SK-N-SH treated with all-trans-retinoic acid at 6 μM for 48 hours (cell line): ENCODE results near the gene MYOCOS.

Source experiments
- ATAC-seq: fragments of 200-7000 bp; cut with Tn5 transposase; 3 replicates; pipeline ENCODE4 v1.9.1; 2020; ENCODE audit warnings: mild to moderate bottlenecking, moderate library complexity
- ARNTL ChIP-seq: fragments of 450-650 bp; formaldehyde crosslinking; IDR thresholded peaks from 2 replicates; pipeline ENCODE4 v1.5.0; 2020; ENCODE audit warnings: low read depth, mild to moderate bottlenecking, moderate library complexity, borderline replicate concordance
- BACH2 ChIP-seq: fragments of 250-450 bp; sonication (Bioruptor Pico); IDR thresholded peaks from 2 replicates; pipeline ENCODE4 v1.9.0; 2021; ENCODE audit warnings: mild to moderate bottlenecking, borderline replicate concordance
- ESRRG ChIP-seq: fragments of 250-450 bp; sonication (Bioruptor Pico); IDR thresholded peaks from 2 replicates; pipeline ENCODE4 v1.6.1; 2021; ENCODE audit warnings: mild to moderate bottlenecking
- GLIS3 ChIP-seq: fragments of 250-450 bp; sonication (Bioruptor Pico); IDR thresholded peaks from 2 replicates; pipeline ENCODE4 v1.5.0; 2020; ENCODE audit warnings: mild to moderate bottlenecking, moderate library complexity
- ISL1 ChIP-seq: fragments of 250-450 bp; sonication (Bioruptor Pico); IDR thresholded peaks from 2 replicates; pipeline ENCODE4 v2.1.2; 2022; ENCODE audit warnings: mild to moderate bottlenecking, moderate library complexity
- OSR1 ChIP-seq: fragments of 250-450 bp; sonication (Bioruptor Pico); IDR thresholded peaks from 2 replicates; pipeline ENCODE4 v1.8.0; 2022; ENCODE audit warnings: moderate library complexity, mild to moderate bottlenecking, inconsistent platforms
- PPARA ChIP-seq: fragments of 250-450 bp; sonication (Bioruptor Pico); IDR thresholded peaks from 2 replicates; pipeline ENCODE4 v1.5.0; 2020; ENCODE audit warnings: mild to moderate bottlenecking, borderline replicate concordance
- RARB ChIP-seq: fragments of 250-450 bp; sonication (Bioruptor Pico); IDR thresholded peaks from 2 replicates; pipeline ENCODE4 v1.8.0; 2021; ENCODE audit warnings: mild to moderate bottlenecking, moderate library complexity
- SNAI2 ChIP-seq: fragments of 250-450 bp; sonication (Bioruptor Pico); IDR thresholded peaks from 2 replicates; pipeline ENCODE4 v1.5.0; 2020; ENCODE audit warnings: mild to moderate bottlenecking, moderate library complexity
- TCF4 ChIP-seq: fragments of 250-450 bp; sonication (Bioruptor Pico); IDR thresholded peaks from 2 replicates; pipeline ENCODE4 v1.8.0; 2021; ENCODE audit warnings: mild to moderate bottlenecking, moderate library complexity, borderline replicate concordance
- TOX ChIP-seq: fragments of 250-450 bp; sonication (Bioruptor Pico); IDR thresholded peaks from 2 replicates; pipeline ENCODE4 v1.8.0; 2021; ENCODE audit warnings: mild to moderate bottlenecking, moderate library complexity, borderline replicate concordance
- ZC3H10 ChIP-seq: fragments of 250-450 bp; sonication (Bioruptor Pico); IDR thresholded peaks from 2 replicates; pipeline ENCODE4 v1.5.1; 2021; ENCODE audit warnings: mild to moderate bottlenecking, moderate library complexity
- ZFP3 ChIP-seq: fragments of 250-450 bp; sonication (Bioruptor Pico); IDR thresholded peaks from 2 replicates; pipeline ENCODE4 v1.5.0; 2020; ENCODE audit warnings: mild to moderate bottlenecking, moderate library complexity
- ZFP30 ChIP-seq: fragments of 450-650 bp; formaldehyde crosslinking; IDR thresholded peaks from 2 replicates; pipeline ENCODE4 v1.5.0; 2022; ENCODE audit warnings: mild to moderate bottlenecking, moderate library complexity
- ZNF565 ChIP-seq: fragments of 450-650 bp; formaldehyde crosslinking; conservative IDR thresholded peaks from 2 replicates; pipeline ENCODE4 v1.5.0; 2020; ENCODE audit warnings: low read depth, mild to moderate bottlenecking, moderate library complexity
- ZNF70 ChIP-seq: fragments of 450-650 bp; formaldehyde crosslinking; IDR thresholded peaks from 2 replicates; pipeline ENCODE4 v1.5.0; 2020; ENCODE audit warnings: mild to moderate bottlenecking, moderate library complexity
- ZNF8 ChIP-seq: fragments of 450-650 bp; formaldehyde crosslinking; IDR thresholded peaks from 2 replicates; pipeline ENCODE4 v1.5.0; 2020; ENCODE audit warnings: mild to moderate bottlenecking, moderate library complexity
- TF ChIP-seq, protein P1 (sequence below): fragments of 250-450 bp; sonication (Bioruptor Pico); IDR thresholded peaks from 2 replicates; pipeline ENCODE4 v1.8.0; 2021; ENCODE audit warnings: low read depth, mild to moderate bottlenecking, moderate library complexity, borderline replicate concordance
- TF ChIP-seq, protein P2 (sequence below): fragments of 250-450 bp; sonication (Bioruptor Pico); IDR thresholded peaks from 2 replicates; pipeline ENCODE4 v1.8.0; 2020; ENCODE audit warnings: mild to moderate bottlenecking, moderate library complexity, borderline replicate concordance
- TF ChIP-seq, protein P3 (sequence below): fragments of 250-450 bp; sonication (Bioruptor Pico); IDR thresholded peaks from 2 replicates; pipeline ENCODE4 v1.5.0; 2020; ENCODE audit warnings: mild to moderate bottlenecking, moderate library complexity
- TF ChIP-seq, protein P4 (sequence below): fragments of 250-450 bp; sonication (Bioruptor Pico); IDR thresholded peaks from 2 replicates; pipeline ENCODE4 v1.5.1; 2020; ENCODE audit warnings: low read depth, mild to moderate bottlenecking, moderate library complexity
- TF ChIP-seq, protein P5 (sequence below): fragments of 250-450 bp; sonication (Bioruptor Pico); IDR thresholded peaks from 2 replicates; pipeline ENCODE4 v1.5.1; 2021; ENCODE audit warnings: mild to moderate bottlenecking, moderate library complexity

MYOCOS gene

DNA sequence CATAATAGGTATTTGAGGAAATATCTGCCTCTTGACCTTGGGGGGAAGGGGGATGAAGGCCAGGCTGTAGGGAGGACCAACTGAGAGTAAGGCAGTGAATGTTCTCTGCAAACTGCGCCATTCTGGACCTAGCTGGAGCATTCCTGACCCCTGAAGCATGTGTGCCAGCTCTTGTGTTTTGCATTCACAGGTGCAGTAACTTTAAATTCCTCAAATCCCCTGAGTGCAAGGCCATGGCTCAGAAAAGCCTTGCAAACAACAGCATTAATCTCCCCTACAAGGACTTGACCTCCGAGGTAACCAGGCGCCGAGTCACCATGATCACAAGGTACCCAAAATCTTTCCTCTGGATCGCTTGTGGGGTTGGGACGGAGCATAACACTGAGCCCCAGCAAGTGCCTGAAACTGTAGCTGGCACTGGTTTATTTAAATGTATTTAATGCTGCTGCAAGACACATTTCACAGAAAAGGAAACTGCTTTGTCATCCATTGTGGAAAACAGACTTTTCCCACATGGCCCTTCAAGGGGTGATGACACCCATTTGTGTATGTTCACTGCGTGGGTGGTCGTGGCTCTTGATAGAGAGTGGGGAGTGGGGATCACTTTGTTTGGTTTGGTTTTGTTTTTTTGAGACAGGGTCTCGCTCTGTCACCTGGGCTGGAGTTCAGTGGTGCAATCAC, 1.7 kb downstream of the MYOCOS start:
- no peak for ATAC-seq
- TF ChIP-seq ZFP30 (CRISPR knock-in tag) = no peak

DNA sequence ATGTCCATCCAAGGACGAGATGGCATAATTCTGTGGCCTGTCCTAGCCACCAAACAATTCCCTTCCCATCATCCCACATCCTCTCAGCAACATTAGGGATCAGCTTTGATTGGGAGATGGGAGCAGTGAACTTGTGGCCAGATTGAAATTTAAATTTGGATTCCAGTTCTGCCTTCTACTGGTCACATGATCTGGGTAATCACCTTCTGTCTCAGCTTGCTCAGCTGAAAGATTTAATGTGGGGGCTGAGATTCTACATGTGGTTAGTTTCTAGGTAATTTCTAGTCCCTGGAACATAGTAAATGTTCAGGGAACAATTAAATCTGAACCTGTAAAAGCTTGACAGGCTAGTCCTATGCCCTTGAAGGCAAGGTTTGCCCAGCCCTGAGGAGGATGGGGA, 3.2 kb downstream of the MYOCOS start:
- ATAC-seq = no peak
- TF ChIP-seq, protein P1, sequence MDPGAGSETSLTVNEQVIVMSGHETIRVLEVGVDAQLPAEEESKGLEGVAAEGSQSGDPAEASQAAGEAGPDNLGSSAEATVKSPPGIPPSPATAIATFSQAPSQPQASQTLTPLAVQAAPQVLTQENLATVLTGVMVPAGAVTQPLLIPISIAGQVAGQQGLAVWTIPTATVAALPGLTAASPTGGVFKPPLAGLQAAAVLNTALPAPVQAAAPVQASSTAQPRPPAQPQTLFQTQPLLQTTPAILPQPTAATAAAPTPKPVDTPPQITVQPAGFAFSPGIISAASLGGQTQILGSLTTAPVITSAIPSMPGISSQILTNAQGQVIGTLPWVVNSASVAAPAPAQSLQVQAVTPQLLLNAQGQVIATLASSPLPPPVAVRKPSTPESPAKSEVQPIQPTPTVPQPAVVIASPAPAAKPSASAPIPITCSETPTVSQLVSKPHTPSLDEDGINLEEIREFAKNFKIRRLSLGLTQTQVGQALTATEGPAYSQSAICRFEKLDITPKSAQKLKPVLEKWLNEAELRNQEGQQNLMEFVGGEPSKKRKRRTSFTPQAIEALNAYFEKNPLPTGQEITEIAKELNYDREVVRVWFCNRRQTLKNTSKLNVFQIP (CRISPR knock-in tag) = no peak
- TF ChIP-seq ARNTL (no peak), ISL1 (no peak), TOX (CRISPR knock-in tag) (no peak), RARB (CRISPR knock-in tag) (no peak), TCF4 (CRISPR knock-in tag) (no peak), ZNF565 (CRISPR knock-in tag) (no peak), SNAI2 (CRISPR knock-in tag) (no peak), PPARA (CRISPR knock-in tag) (no peak), ZFP3 (CRISPR knock-in tag) (no peak)
- TF ChIP-seq, protein P2, sequence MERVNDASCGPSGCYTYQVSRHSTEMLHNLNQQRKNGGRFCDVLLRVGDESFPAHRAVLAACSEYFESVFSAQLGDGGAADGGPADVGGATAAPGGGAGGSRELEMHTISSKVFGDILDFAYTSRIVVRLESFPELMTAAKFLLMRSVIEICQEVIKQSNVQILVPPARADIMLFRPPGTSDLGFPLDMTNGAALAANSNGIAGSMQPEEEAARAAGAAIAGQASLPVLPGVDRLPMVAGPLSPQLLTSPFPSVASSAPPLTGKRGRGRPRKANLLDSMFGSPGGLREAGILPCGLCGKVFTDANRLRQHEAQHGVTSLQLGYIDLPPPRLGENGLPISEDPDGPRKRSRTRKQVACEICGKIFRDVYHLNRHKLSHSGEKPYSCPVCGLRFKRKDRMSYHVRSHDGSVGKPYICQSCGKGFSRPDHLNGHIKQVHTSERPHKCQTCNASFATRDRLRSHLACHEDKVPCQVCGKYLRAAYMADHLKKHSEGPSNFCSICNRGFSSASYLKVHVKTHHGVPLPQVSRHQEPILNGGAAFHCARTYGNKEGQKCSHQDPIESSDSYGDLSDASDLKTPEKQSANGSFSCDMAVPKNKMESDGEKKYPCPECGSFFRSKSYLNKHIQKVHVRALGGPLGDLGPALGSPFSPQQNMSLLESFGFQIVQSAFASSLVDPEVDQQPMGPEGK (CRISPR knock-in tag) = no peak
- TF ChIP-seq, protein P3, sequence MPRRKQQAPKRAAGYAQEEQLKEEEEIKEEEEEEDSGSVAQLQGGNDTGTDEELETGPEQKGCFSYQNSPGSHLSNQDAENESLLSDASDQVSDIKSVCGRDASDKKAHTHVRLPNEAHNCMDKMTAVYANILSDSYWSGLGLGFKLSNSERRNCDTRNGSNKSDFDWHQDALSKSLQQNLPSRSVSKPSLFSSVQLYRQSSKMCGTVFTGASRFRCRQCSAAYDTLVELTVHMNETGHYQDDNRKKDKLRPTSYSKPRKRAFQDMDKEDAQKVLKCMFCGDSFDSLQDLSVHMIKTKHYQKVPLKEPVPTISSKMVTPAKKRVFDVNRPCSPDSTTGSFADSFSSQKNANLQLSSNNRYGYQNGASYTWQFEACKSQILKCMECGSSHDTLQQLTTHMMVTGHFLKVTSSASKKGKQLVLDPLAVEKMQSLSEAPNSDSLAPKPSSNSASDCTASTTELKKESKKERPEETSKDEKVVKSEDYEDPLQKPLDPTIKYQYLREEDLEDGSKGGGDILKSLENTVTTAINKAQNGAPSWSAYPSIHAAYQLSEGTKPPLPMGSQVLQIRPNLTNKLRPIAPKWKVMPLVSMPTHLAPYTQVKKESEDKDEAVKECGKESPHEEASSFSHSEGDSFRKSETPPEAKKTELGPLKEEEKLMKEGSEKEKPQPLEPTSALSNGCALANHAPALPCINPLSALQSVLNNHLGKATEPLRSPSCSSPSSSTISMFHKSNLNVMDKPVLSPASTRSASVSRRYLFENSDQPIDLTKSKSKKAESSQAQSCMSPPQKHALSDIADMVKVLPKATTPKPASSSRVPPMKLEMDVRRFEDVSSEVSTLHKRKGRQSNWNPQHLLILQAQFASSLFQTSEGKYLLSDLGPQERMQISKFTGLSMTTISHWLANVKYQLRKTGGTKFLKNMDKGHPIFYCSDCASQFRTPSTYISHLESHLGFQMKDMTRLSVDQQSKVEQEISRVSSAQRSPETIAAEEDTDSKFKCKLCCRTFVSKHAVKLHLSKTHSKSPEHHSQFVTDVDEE = no peak

DNA sequence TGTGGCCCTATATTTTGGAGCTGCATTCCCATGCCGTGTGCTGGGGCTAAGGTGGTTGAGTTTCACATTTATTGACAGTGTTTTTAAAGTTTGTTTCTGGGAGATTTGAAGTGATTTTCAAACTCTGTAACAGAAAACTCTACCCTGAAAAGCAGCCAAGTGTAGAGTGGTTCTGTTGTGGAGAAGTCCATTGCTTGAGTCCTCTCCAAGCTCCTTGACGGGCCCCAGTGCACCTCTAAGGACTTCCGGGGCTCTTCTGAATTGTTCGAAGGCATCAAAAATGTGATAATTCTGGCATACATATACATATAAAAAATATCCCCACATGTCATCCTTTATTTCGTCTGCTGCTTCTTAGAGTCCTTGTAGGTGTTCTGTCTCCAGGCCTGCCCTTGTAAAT, 5.0 kb downstream of the MYOCOS start:
- ATAC-seq = no peak
- TF ChIP-seq GLIS3 (no peak), ZNF70 (no peak), OSR1 (CRISPR knock-in tag) (no peak), ZNF8 (CRISPR knock-in tag) (no peak), TCF4 (CRISPR knock-in tag) (no peak)

DNA sequence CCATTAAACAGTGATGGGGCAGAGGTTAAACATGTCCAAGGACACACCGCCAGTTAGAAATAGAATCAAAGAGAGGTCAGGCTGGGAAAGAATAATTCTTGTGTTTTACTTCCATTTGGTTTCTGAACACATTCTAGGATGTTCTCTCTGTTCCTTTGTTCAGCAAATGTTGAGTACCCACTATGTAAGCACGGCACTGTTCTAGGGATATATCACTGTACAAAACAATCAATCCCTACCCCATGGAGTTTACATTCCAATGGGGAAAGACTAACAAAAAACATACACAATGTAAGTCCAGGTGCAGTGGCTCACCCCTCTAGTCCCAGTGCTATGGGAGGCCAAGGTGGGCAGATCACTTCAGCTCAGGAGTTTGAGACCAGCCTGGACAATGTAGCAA, 6.2 kb downstream of the MYOCOS start:
- TF ChIP-seq RARB (CRISPR knock-in tag) = no peak
- TF ChIP-seq ZNF565 (CRISPR knock-in tag) = no peak
- TF ChIP-seq ZNF70 = no peak
- no peak for TF ChIP-seq PPARA (CRISPR knock-in tag)
- TF ChIP-seq GLIS3 = no peak
- TF ChIP-seq, protein P1 (CRISPR knock-in tag) = no peak
- TF ChIP-seq OSR1 (CRISPR knock-in tag) = no peak
- TF ChIP-seq, protein P4, sequence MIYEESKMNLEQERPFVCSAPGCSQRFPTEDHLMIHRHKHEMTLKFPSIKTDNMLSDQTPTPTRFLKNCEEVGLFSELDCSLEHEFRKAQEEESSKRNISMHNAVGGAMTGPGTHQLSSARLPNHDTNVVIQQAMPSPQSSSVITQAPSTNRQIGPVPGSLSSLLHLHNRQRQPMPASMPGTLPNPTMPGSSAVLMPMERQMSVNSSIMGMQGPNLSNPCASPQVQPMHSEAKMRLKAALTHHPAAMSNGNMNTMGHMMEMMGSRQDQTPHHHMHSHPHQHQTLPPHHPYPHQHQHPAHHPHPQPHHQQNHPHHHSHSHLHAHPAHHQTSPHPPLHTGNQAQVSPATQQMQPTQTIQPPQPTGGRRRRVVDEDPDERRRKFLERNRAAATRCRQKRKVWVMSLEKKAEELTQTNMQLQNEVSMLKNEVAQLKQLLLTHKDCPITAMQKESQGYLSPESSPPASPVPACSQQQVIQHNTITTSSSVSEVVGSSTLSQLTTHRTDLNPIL (CRISPR knock-in tag) = no peak
- TF ChIP-seq, protein P2 (CRISPR knock-in tag) = no peak
- no peak for TF ChIP-seq ZC3H10 (CRISPR knock-in tag)
- TF ChIP-seq ZFP30 (CRISPR knock-in tag) = no peak
- TF ChIP-seq, protein P5, sequence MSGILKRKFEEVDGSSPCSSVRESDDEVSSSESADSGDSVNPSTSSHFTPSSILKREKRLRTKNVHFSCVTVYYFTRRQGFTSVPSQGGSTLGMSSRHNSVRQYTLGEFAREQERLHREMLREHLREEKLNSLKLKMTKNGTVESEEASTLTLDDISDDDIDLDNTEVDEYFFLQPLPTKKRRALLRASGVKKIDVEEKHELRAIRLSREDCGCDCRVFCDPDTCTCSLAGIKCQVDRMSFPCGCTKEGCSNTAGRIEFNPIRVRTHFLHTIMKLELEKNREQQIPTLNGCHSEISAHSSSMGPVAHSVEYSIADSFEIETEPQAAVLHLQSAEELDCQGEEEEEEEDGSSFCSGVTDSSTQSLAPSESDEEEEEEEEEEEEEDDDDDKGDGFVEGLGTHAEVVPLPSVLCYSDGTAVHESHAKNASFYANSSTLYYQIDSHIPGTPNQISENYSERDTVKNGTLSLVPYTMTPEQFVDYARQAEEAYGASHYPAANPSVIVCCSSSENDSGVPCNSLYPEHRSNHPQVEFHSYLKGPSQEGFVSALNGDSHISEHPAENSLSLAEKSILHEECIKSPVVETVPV (CRISPR knock-in tag) = no peak
- no peak for TF ChIP-seq ARNTL
- TF ChIP-seq BACH2 (CRISPR knock-in tag) = no peak
- no peak for TF ChIP-seq ESRRG (CRISPR knock-in tag)
- TF ChIP-seq SNAI2 (CRISPR knock-in tag) = no peak
- TF ChIP-seq ISL1 = no peak
- TF ChIP-seq ZNF8 (CRISPR knock-in tag) = no peak
- no peak for TF ChIP-seq TOX (CRISPR knock-in tag)
- TF ChIP-seq ZFP3 (CRISPR knock-in tag) = no peak
- TF ChIP-seq, all 23 proteins: peak for 0
- no peak for ATAC-seq
